HG03159 (cell line): ENCODE results near the gene MTA3.
"Not testable (repeated sequence)": the region's sequence is repeated elsewhere in the genome, so short reads cannot be mapped to it uniquely, and the experiment has no call there.

Source experiments
- ATAC-seq: cut with Tn5 transposase; IDR thresholded peaks from one replicate; pipeline ENCODE4 v1.9.1; 2021; ENCODE audit warnings: mild to moderate bottlenecking, moderate library complexity; ENCODE audit not compliant: unreplicated experiment

Gene MTA3

GRCh38 chr2:42568401-42569115, at the start of gene MTA3:
MTA3 (plus strand) TSS chr2:42568632; CDS start chr2:42568746, 114 bp downstream.
- ATAC-seq: peak; percentile 31

DNA sequence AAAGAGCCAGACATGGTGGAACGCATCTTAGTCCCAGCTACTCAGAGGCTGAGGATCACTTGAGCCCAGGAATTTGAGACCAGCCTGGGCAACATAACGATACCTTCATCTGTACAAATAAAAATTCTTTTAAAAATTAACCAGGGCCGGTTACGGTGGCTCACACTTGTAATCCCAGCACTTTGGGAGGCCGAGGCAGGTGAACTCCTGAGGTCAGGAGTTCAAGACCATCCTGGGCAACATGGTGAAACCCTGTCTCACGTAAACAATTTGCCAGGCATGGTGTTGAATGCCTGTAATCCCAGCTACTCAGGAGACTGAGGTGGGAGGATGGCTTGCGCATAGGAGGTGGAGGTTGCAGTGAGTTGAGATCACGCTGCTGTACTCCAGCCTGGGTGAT, 48.8 kb upstream of the MTA3 start:
- ATAC-seq: no peak

- ATAC-seq: no peak
Observed at GRCh38 chr2:42522035-42522434, 46.4 kb upstream of the MTA3 start.

DNA sequence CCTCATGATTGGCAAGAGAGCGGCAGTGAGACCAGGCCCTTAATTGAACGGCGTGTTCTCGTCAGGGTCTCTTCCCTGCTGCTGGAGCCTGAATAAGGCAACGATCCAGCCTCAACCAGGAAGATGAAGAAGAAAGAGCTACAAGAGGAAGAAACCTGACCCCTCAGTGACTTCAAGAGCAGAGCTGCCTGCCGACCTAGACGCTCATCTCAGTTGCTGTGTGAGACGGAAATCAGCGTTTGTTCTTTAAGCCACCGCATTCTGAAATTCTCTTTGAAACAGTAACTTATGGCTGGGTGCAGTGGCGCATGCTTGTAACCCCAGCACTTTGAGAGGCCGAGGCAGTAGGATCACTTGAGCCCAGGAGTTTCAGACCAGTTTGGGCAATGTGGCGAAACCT, 45.1 kb upstream of the MTA3 start:
- ATAC-seq: no peak

DNA sequence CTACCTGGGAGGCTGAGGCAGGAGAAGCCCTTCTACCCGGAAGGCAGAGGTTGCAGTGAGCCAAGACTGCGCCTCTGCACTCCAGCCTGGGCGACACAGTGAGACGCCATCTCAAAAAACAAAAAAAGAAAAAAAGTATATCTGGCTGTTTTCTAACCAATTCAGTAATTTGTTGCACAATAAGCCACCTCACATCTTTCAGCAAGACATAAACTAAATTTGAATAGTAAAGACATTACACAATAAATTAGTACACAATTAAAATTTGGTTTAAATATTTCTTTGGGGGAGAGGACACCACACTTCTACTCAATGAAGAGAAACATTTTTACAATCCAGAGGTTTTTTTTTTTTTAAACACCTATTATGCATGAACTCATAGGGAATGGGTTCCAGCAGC, 36.0 kb upstream of the MTA3 start:
- ATAC-seq: no peak

DNA sequence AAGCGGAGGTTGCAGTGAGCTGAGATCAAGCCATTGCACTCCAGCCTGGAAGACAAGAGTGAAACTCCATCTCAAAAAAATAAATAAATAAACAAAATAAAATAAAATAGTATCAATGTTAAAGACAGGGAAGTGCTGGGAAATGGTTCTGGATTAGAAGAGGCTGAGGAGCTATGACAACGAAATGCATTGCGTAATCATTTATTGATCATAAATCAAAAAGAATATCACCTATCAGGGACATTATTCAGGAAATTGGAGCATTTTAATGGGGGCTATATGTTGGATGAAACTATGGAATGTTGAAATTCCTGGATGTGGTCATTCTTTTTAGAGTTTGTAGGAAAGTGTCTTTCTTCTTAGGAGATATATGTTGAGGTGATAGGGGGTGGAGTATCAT, 30.9 kb upstream of the MTA3 start:
- ATAC-seq: no peak

DNA sequence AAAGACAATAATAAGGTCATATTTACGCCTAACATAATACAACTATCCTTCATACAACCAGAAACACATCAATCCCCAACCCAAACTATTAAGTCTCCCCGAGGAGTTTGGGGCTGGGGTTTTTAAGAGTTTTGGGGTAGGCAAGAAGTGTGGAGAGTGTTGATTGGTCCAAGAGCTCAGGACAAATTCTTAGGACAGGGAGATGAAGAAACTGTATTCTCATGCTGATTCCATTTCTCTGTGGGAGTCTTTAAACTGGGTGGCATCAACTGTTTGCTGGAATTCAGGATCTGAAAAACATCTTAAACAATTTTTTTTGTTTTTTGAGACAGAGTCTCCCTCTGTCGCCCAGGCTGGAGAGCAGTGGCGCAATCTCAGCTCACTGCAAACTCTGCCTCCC, 25.6 kb upstream of the MTA3 start:
- ATAC-seq: no peak

GRCh38 chr2:42545023-42545721, 23.3 kb upstream of the MTA3 start:
- no peak for ATAC-seq

- ATAC-seq: no peak
Observed at GRCh38 chr2:42545841-42546390, 22.5 kb upstream of the MTA3 start.

DNA sequence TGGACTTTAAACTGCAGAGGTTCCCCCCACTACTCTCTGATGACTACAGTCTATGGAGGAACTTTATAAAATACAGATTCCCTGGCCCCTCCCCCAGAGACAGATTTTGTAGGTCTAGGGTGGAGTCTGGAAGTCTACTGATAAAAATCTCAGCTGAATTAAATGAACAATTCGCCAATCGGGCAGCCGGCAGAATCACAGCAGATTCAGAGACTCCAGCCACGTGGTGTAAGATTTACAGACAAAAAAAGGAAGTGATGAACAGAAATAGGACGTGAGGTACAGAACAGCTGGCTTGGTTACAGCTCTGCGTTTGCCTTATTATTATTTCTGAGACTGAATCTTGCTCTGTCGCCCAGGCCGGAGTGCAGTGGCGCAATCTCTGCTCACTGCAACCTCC, 21.4 kb upstream of the MTA3 start:
- ATAC-seq: peak; percentile 91

DNA sequence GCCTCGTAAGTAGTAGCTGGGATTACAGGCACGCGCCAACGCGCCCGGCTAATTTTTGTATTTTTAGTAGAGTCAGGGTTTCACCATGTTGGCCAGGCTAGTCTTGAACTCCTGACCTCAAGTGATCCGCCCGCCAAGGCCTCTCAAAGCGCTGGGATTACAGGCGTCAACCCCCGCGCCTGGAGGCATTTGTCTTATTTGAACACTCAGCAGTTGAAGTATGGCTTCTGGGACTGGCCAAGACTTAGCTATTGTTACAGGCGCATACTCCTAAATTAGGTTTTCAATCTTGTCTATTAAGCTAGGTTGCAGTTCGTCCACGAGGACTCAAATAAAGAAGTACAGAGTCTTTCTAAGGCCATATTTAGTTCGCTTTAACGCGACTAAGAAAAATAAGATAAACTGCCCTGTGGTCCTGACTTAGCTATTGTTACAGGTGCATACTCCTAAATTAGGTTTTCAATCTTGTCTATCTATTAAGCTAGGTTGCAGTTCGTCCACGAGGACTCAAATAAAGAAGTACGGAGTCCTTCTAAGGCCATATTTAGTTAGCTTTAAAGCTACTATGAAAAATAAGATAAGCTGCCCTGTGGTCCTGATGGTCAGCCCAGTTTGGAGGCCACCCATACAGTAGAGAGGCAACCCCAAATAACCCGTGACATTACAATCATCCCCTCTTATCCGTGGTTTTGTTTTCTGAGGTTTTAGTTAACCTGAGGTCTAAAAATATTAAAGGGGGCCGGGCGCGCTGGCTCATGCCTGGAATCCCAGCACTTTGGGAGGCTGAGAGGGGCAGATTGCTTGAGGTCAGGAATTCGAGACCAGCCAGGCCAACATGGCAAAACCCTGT, 20.8 kb upstream of the MTA3 start:
- no peak for ATAC-seq

DNA sequence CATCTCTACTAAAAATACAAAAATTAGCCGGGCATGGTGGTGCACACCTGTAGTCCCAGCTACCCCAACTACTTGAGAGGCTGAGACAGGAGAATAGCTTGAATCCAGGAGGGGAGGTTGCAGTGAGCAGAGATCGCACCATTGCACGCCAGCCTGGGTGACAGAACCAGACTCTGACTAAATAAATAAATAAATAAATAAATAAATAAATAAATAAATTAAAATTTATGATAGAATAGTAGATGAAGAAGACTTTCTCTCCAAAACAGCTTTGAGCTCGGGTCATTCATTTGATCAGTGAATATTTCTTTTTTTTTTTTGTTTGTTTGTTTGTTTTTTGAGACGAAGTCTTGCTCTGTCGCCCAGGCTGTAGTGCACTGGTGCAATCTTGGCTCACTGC, 17.6 kb upstream of the MTA3 start:
- ATAC-seq: no peak

GRCh38 chr2:42554392-42554791, 14.0 kb upstream of the MTA3 start:
- ATAC-seq: no peak

GRCh38 chr2:42556315-42556890, 12.0 kb upstream of the MTA3 start:
- ATAC-seq: no peak

DNA sequence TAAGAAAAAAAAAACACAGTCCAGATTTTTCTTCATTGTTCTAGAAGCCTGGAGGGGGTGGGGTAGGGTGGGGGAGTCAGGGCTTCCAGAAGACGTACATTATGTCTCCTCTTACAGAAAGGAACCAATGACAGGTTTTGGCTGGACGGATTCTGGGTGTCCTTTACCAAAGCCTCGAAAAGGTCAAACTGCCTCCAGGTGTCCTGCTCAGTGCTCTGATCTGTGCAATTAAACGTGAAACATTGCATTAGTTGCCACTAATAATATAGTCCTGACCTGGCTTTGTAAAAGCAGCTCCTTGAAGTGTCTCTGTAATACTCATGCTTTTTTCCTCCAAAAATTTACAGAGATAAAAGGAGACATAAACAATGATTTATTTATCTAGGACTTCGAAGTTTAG, 11.1 kb upstream of the MTA3 start:
- ATAC-seq: no peak

GRCh38 chr2:42558827-42559226, 9.6 kb upstream of the MTA3 start:
- ATAC-seq: no peak

- not testable (repeated sequence) for ATAC-seq
Observed at GRCh38 chr2:42560133-42560532, 8.3 kb upstream of the MTA3 start.

- no peak for ATAC-seq
Observed at GRCh38 chr2:42560899-42561298, 7.5 kb upstream of the MTA3 start.

DNA sequence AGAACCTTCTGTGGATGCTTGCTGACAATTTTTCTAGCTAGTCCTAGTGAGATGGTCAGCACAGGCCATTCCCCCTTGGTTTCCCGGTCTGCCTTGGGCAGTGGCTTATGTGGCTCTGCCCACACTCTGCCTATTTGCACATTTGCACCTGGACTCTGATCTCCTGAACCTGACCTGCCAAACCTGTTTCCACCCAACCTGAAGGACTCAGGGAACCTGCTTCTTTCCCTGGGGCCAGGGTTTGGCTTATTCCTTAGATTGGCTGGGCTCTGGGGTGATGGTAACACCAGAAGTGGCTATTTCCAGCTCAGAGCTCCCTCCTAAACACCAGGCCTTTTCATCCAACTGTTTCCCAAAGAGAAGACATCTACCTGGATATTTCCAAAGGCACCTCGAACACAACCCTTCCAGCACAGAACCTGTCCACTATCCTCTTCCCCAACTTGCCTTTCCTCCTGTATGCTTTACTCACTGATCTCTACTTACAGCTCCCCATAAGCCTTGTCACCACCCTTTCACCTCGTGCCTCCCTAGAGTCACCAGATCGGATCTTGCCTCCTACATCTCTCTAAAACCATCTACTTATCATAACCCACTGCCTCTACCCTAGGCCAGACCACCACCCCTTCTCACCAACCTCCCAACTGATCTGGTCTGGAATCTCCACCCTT, 5.8 kb upstream of the MTA3 start:
- no peak for ATAC-seq

DNA sequence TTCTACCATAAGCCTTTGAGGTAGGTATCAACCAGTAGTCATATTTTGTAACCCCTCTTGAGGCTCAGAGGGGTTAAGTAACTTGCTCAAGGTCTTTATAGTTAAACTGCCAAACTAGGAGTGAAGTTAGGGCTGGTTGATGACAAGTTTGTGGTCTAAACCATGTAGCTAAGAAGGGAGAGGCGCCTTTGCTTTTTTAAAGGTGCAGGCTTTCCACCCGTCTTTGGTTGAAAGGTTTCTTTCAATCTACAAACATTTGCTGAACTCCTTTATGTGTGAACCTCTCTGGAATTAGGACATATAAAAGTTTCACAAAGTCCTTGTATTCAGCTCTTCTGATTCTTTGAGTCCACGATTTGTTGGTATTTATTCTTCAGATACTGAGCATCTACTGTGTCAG, 2.4 kb upstream of the MTA3 start:
- no peak for ATAC-seq
